Stimulated activated naive CD8-positive, alpha-beta T cell treated with anti-CD3 and anti-CD28 coated beads, Interleukin-15, amount 100 ng/mL, for 72 hours (primary cell): ENCODE data around the gene EPHB2.

Experiments used
- ATAC-seq: fragments of 150-1000 bp; cut with Tn5 transposase; 2 replicates; pipeline ENCODE4 v1.10.0; 2021; ENCODE audit warnings: mild to moderate bottlenecking, moderate library complexity
- DNase-seq, 2 donors: peaks; one replicate each; pipeline ENCODE4 v3.0.0; 2021 to 2022
- H3K27ac Mint-ChIP-seq, 2 donors: one replicate each; pipeline ENCODE4 v1.8.0; 2022; ENCODE audit warnings: mild to moderate bottlenecking in 2 of 2, mixed read lengths in 2 of 2, moderate library complexity in 2 of 2
- H3K27me3 Mint-ChIP-seq: one replicate; pipeline ENCODE4 v1.8.0; 2022; ENCODE audit warnings: mixed read lengths
- H3K4me1 Mint-ChIP-seq: one replicate; pipeline ENCODE4 v1.8.0; 2022; ENCODE audit warnings: mild to moderate bottlenecking, mixed read lengths
- H3K4me3 Mint-ChIP-seq, 2 donors: one replicate each; pipeline ENCODE4 v1.8.0; 2022; ENCODE audit warnings: mild to moderate bottlenecking in 2 of 2, mixed read lengths in 2 of 2, moderate library complexity in 1 of 2
- H3K9me3 Mint-ChIP-seq, 2 donors: one replicate each; pipeline ENCODE4 v1.8.0; 2022; ENCODE audit warnings: mixed read lengths in 2 of 2

The EPHB2 gene

DNA sequence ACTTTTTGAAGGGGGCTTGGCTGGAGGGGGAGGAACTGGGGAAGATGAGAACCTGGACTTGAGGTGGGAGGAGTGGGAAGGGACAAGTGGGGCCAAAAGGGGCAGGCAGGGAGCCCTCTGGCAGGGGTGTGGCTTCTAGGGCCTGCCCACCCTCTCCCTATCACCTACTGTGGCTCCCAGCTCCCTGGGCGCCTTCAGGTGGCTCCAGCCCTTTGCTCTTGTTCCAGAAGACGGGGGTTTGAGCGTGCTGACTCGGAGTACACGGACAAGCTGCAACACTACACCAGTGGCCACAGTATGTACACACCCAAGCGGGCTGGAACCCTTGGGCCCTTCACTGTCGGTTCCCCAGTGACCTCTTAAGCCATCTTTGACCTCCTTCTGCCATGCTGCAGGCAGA lies 185.5 kb downstream of the EPHB2 start:
- H3K9me3 Mint-ChIP-seq: no peaks in the 10 kb centered on the region
- no peaks in the 10 kb centered on the region for H3K4me1 Mint-ChIP-seq
- no peak overlapping the region for H3K4me3 Mint-ChIP-seq
- DNase-seq: no peak
- peaks cover 43% of the 10 kb centered on the region for H3K27me3 Mint-ChIP-seq
- no peak overlapping the region for H3K27ac Mint-ChIP-seq
- ATAC-seq: no peak

DNA sequence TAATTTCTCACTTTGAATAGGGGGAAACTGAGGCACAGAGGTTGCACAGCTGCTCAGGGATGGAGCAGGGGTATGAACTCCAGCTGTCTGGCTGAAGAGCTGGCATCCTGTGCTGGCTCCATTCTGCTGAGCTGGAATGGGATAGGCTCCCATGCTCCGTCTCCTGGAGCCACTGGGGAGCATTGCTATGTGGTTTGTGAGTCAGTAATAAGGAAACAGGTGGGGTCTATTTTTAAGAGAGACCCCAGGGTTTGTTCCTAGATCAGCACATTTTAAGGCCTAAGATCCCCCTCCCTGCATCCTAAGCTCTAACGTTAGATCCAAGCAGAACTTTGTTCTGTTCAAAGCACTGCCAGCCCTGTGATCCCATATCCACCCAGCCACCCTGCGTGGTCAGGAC lies 189.8 kb downstream of the EPHB2 start:
- no peaks in the 10 kb centered on the region for H3K9me3 Mint-ChIP-seq
- no peaks in the 10 kb centered on the region for H3K4me1 Mint-ChIP-seq
- H3K27me3 Mint-ChIP-seq: peaks cover 50% of the 10 kb centered on the region
- DNase-seq (no peak), ATAC-seq (no peak)
- no peak overlapping the region for H3K4me3 Mint-ChIP-seq
- no peak overlapping the region for H3K27ac Mint-ChIP-seq

- Mint-ChIP-seq H3K9me3 (no peaks in the 10 kb centered on the region), H3K27ac (no peak overlapping the region), H3K4me3 (no peak overlapping the region), H3K27me3 (peaks cover 25% of the 10 kb centered on the region), H3K4me1 (no peaks in the 10 kb centered on the region)
- DNase-seq: no peak
- no peak for ATAC-seq
These were observed 192.5 kb downstream of the EPHB2 start for GRCh38 chr1:22903113-22903512.

DNA sequence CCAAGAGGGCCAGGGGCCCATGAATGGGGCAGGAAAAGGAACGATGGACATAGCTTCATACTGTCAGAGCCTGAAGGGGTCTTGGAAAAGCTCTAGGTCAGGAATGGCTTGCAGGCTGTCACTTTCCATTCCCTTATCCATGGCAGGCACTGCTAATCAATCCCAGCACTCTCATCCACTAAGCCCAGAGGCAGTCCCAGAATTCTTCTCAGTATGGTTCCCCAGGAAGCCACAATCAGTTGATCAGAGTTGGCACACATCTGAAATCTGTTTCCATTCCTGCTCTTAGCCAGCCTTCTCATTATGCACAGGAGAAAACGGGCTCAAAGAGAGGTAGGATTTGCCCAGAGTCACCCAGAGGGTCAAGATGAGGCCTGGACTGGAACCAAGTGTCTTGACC lies 196.3 kb downstream of the EPHB2 start:
- DNase-seq (no peak), ATAC-seq (no peak)
- H3K4me3 Mint-ChIP-seq: no peak overlapping the region
- peaks cover 11% of the 10 kb centered on the region for H3K27me3 Mint-ChIP-seq
- peak overlapping the region in 1 of 2 donors; percentile 67 for H3K27ac Mint-ChIP-seq
- no peaks in the 10 kb centered on the region for H3K9me3 Mint-ChIP-seq
- no peaks in the 10 kb centered on the region for H3K4me1 Mint-ChIP-seq

GRCh38 chr1:22907528-22907927 lies 196.9 kb downstream of the EPHB2 start:
- H3K4me3 Mint-ChIP-seq: no peak overlapping the region
- H3K4me1 Mint-ChIP-seq: no peaks in the 10 kb centered on the region
- H3K27ac Mint-ChIP-seq: peak overlapping the region in 1 of 2 donors; percentile 67
- DNase-seq (no peak), ATAC-seq (no peak)
- H3K27me3 Mint-ChIP-seq: peaks cover 6% of the 10 kb centered on the region
- no peaks in the 10 kb centered on the region for H3K9me3 Mint-ChIP-seq

- ATAC-seq: no peak
- H3K4me3 Mint-ChIP-seq: no peak overlapping the region
- H3K27ac Mint-ChIP-seq: no peak overlapping the region
- no peak for DNase-seq
- no peaks in the 10 kb centered on the region for H3K4me1 Mint-ChIP-seq
- H3K9me3 Mint-ChIP-seq: no peaks in the 10 kb centered on the region
- no peaks in the 10 kb centered on the region for H3K27me3 Mint-ChIP-seq
These were observed 198.3 kb downstream of the EPHB2 start for GRCh38 chr1:22908880-22909426.

DNA sequence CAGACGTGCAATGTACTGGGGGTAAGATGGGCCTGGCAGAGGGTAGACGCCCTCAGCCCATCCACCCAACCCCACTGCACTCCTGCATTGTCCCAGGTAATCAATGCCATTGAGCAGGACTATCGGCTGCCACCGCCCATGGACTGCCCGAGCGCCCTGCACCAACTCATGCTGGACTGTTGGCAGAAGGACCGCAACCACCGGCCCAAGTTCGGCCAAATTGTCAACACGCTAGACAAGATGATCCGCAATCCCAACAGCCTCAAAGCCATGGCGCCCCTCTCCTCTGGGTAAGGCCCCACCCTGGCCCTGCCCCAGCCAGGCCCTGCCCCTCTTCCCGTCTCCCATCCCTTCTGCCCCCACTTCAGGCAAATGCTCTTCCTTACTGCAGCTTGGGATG lies 199.6 kb downstream of the EPHB2 start:
- Mint-ChIP-seq H3K27me3 (peaks cover 13% of the 10 kb centered on the region), H3K27ac (no peak overlapping the region), H3K4me3 (no peak overlapping the region), H3K9me3 (no peaks in the 10 kb centered on the region), H3K4me1 (no peaks in the 10 kb centered on the region)
- DNase-seq (no peak), ATAC-seq (no peak)

GRCh38 chr1:22910986-22911651 lies 200.5 kb downstream of the EPHB2 start:
- no peaks in the 10 kb centered on the region for H3K4me1 Mint-ChIP-seq
- no peak overlapping the region for H3K27ac Mint-ChIP-seq
- H3K9me3 Mint-ChIP-seq: no peaks in the 10 kb centered on the region
- no peak for ATAC-seq
- H3K4me3 Mint-ChIP-seq: no peak overlapping the region
- DNase-seq: no peak
- H3K27me3 Mint-ChIP-seq: peaks cover 21% of the 10 kb centered on the region

- no peak overlapping the region for H3K27ac Mint-ChIP-seq
- no peaks in the 10 kb centered on the region for H3K4me1 Mint-ChIP-seq
- ATAC-seq: no peak
- no peaks in the 10 kb centered on the region for H3K9me3 Mint-ChIP-seq
- peaks cover 28% of the 10 kb centered on the region for H3K27me3 Mint-ChIP-seq
- DNase-seq: no peak
- H3K4me3 Mint-ChIP-seq: no peak overlapping the region
These were observed 201.7 kb downstream of the EPHB2 start for GRCh38 chr1:22912311-22912710.

DNA sequence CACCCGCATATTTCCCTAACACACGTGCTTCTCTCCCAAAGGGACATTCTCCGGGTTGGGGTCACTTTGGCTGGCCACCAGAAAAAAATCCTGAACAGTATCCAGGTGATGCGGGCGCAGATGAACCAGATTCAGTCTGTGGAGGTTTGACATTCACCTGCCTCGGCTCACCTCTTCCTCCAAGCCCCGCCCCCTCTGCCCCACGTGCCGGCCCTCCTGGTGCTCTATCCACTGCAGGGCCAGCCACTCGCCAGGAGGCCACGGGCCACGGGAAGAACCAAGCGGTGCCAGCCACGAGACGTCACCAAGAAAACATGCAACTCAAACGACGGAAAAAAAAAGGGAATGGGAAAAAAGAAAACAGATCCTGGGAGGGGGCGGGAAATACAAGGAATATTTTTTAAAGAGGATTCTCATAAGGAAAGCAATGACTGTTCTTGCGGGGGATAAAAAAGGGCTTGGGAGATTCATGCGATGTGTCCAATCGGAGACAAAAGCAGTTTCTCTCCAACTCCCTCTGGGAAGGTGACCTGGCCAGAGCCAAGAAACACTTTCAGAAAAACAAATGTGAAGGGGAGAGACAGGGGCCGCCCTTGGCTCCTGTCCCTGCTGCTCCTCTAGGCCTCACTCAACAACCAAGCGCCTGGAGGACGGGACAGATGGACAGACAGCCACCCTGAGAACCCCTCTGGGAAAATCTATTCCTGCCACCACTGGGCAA lies 202.9 kb downstream of the EPHB2 start:
- Mint-ChIP-seq H3K9me3 (no peaks in the 10 kb centered on the region), H3K27ac (no peak overlapping the region), H3K27me3 (peaks cover 31% of the 10 kb centered on the region), H3K4me1 (no peaks in the 10 kb centered on the region), H3K4me3 (no peak overlapping the region)
- ATAC-seq: no peak
- DNase-seq: no peak

DNA sequence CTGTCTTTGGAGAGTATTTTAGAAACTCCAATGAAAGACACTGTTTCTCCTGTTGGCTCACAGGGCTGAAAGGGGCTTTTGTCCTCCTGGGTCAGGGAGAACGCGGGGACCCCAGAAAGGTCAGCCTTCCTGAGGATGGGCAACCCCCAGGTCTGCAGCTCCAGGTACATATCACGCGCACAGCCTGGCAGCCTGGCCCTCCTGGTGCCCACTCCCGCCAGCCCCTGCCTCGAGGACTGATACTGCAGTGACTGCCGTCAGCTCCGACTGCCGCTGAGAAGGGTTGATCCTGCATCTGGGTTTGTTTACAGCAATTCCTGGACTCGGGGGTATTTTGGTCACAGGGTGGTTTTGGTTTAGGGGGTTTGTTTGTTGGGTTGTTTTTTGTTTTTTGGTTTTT lies 203.5 kb downstream of the EPHB2 start:
- peaks cover 31% of the 10 kb centered on the region for H3K27me3 Mint-ChIP-seq
- no peaks in the 10 kb centered on the region for H3K4me1 Mint-ChIP-seq
- ATAC-seq (no peak), DNase-seq (no peak)
- H3K9me3 Mint-ChIP-seq: no peaks in the 10 kb centered on the region
- H3K4me3 Mint-ChIP-seq: no peak overlapping the region
- H3K27ac Mint-ChIP-seq: no peak overlapping the region

- ATAC-seq (no peak), DNase-seq (no peak)
- H3K27ac Mint-ChIP-seq: no peak overlapping the region
- H3K9me3 Mint-ChIP-seq: no peaks in the 10 kb centered on the region
- H3K4me1 Mint-ChIP-seq: no peaks in the 10 kb centered on the region
- peaks cover 31% of the 10 kb centered on the region for H3K27me3 Mint-ChIP-seq
- no peak overlapping the region for H3K4me3 Mint-ChIP-seq
These were observed 204.1 kb downstream of the EPHB2 start for GRCh38 chr1:22914633-22915217.

- H3K9me3 Mint-ChIP-seq: no peaks in the 10 kb centered on the region
- no peak overlapping the region for H3K27ac Mint-ChIP-seq
- H3K4me1 Mint-ChIP-seq: no peaks in the 10 kb centered on the region
- peaks cover 31% of the 10 kb centered on the region for H3K27me3 Mint-ChIP-seq
- ATAC-seq (no peak), DNase-seq (no peak)
- no peak overlapping the region for H3K4me3 Mint-ChIP-seq
These were observed 204.6 kb downstream of the EPHB2 start for GRCh38 chr1:22915231-22915630.

DNA sequence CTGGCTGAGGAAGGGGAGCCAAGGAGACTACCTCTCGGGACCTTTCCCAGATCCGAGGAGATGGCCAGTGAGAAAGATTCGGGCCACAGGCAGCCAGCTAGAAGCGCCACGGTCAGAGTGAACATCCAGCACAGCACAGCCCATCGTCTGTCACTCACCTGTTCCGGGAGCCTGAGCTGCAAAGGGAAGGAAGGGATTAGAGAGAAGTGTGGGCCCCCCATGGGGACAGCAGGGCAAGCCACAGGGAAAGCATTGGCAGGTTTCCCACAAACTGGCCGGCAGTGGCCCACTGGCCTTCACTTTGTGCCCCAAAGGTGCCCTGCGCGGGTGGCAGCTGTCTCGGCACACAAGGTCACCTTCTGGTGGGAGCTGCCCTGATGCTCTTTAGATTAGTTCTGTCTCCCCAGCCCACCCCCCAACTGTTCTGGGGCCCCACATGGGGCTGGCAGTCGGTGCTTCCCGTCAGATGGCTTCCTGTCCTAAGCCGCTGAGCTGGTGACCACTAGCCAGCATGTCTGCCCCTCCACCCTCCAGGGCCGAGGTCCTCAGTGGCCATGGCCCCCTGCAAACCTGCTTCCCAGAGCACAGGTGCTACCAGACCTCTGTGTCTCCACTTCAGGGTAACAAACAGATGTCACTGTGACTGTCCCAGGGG lies 205.3 kb downstream of the EPHB2 start:
- H3K27me3 Mint-ChIP-seq: peaks cover 31% of the 10 kb centered on the region
- DNase-seq: no peak
- ATAC-seq: no peak
- no peaks in the 10 kb centered on the region for H3K4me1 Mint-ChIP-seq
- H3K9me3 Mint-ChIP-seq: no peaks in the 10 kb centered on the region
- peak overlapping the region in 1 of 2 donors; percentile 21 for H3K27ac Mint-ChIP-seq
- H3K4me3 Mint-ChIP-seq: no peak overlapping the region

DNA sequence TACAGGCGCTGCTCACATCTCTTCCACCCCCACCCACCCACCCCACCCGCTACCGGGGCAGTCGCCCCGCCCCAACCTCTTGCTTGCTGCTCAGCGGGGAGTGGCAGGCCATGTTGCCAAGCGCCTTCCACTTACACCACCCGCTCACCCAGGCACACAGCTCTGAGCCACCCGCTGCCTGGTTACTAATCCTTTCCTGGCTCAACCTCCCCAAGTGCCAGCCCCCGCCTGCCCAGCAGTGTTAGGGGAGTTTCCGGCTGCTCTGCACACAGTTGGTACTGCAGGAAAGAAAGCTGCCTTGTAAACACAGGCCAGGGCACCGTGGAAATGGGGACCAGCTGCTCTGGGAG lies 205.8 kb downstream of the EPHB2 start:
- ATAC-seq (no peak), DNase-seq (no peak)
- H3K27ac Mint-ChIP-seq: peak overlapping the region in 1 of 2 donors; percentile 69
- no peaks in the 10 kb centered on the region for H3K9me3 Mint-ChIP-seq
- H3K4me1 Mint-ChIP-seq: no peaks in the 10 kb centered on the region
- peaks cover 31% of the 10 kb centered on the region for H3K27me3 Mint-ChIP-seq
- H3K4me3 Mint-ChIP-seq: no peak overlapping the region

DNA sequence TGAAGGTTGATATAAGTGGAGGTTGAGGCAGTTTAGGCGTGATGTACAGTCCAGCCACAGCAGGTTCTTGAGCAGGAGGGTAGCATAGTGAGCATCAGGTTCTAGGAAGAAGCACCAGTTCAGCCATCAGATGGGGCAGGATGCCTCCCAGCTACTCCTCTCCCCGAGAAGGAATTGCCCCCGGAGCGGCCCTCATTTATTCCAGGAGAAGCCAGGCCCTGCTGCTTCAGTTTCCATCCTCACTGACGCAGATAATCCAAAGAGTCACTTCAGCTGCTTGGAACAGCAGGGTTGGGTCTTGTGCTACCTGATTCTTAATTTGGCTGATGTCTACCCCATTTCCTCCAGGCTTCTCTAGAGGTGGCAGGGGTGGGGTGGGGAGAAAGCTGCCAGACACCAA lies 207.3 kb downstream of the EPHB2 start:
- no peak overlapping the region for H3K27ac Mint-ChIP-seq
- peaks cover 34% of the 10 kb centered on the region for H3K27me3 Mint-ChIP-seq
- no peak overlapping the region for H3K4me3 Mint-ChIP-seq
- H3K9me3 Mint-ChIP-seq: no peaks in the 10 kb centered on the region
- DNase-seq: no peak
- no peaks in the 10 kb centered on the region for H3K4me1 Mint-ChIP-seq
- no peak for ATAC-seq
